ENCODE data around the gene SFXN3.
"Not testable (repeated sequence)": the region's sequence is repeated elsewhere in the genome, so short reads cannot be mapped to it uniquely, and the experiment has no call there.

Gene SFXN3

DNA sequence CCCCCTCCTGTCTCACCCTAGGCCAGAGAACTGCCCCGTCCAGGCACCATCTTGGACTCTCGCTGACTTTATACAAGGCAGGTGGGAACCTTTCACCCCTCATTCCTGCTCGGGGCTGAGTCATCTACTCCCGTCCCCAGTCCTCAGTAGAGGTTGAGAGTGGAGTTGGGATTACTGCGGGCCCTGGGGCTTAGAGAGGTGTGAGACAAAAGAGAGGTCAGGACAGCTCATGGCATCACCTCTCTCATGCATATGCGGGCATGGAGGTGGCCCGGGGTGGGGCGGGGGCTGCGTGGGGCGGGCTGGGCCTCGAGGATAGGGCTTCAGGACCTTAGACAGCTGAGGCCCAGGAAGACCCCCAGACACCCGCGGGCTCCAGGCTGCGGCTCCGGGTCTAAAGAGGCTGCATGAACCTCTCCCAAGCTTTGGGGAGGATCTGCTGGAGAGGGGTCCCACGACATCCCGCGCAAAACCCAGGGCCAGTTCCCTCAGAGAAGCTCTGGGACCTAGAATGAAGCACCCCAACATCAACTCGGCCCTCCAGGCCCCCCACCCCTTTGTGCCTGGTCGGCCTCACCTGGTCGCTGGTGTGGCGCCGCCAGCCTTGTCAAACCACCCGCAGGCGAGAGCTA lies 422 bp upstream of the SFXN3 start:
- WGBS, 2 experiments (ENCODE audit: insufficient coverage in 2 of 2), result 4 to 13% methylated on average over 14 to 20 of the region's 25 CpGs

DNA sequence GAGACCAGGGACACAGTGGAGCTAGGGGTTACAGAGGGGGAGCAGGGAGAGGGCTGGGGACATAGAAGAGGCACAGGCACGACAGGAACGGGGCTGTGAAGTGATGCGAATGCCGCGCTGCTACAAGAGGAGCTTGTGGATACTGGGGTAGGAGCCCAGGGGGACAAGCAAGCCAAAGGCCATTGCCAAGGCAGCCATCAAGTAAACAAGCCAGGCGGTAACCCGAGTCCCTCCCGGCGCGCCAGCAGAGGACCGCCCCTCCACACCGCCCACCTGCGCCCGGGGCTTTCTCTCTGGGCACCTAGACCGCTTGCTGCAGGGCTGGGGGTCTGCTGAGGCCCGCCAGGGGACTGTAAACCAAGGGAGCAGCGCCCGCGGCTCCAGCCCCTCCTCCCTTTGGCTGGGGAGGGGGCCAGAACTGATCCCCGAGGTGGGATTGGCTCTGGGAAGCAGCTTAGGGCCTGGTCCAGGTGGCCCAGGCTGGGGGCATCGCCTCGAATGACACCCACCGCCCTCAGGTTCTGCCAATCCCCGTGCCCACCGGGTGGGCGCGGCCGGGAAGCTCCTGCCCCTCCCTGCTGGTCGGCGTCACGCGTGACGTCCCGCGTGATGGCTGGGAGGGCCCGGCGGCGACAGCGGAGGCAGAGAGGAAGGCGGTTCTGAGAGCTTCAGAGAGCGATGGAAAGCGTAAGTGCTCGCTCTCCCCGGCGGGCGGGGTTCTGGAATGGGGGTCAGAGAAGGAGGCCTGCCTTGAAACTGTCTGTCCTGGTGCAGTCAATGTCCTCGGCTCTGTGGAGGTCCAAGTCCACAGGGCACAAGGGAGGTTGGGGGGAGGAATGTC lies 982 bp downstream of the SFXN3 start:
- Histone ChIP-seq H3K27ac (ENCODE audit: low read depth, low read length, severe bottlenecking) (peak overlapping the region; percentile 94), H3K4me3 (ENCODE audit: extremely low read depth, insufficient read depth, low read length, poor library complexity, severe bottlenecking) (peak overlapping the region; percentile 46), H3K36me3 (ENCODE audit: control insufficient read depth, insufficient read depth, low read length) (peaks cover 28% of the 10 kb centered on the region), H3K9me3 (ENCODE audit: control insufficient read depth, low read length) (no peaks in the 10 kb centered on the region), H3K4me1 (ENCODE audit: control insufficient read depth, insufficient read depth, low read length, poor library complexity, severe bottlenecking) (peaks cover 32% of the 10 kb centered on the region)
- WGBS, 2 experiments (ENCODE audit: insufficient coverage in 2 of 2), result 1 to 2% methylated on average over 33 to 42 of the region's 47 CpGs

More for the DNA sequence above, 422 bp upstream of the SFXN3 start:
- H3K27ac ChIP-seq (ENCODE audit: low read depth, low read length, severe bottlenecking), result no peak overlapping the region
- H3K9me3 ChIP-seq (ENCODE audit: control insufficient read depth, low read length), result no peaks in the 10 kb centered on the region
- peak overlapping the region; percentile 46 for H3K4me3 ChIP-seq (ENCODE audit: extremely low read depth, insufficient read depth, low read length, poor library complexity, severe bottlenecking)
- peaks cover 14% of the 10 kb centered on the region for H3K36me3 ChIP-seq (ENCODE audit: control insufficient read depth, insufficient read depth, low read length)
- peaks cover 32% of the 10 kb centered on the region for H3K4me1 ChIP-seq (ENCODE audit: control insufficient read depth, insufficient read depth, low read length, poor library complexity, severe bottlenecking)

- peaks cover 35% of the 10 kb centered on the region for H3K36me3 ChIP-seq (ENCODE audit: control insufficient read depth, insufficient read depth, low read length)
- no peaks in the 10 kb centered on the region for H3K9me3 ChIP-seq (ENCODE audit: control insufficient read depth, low read length)
- H3K4me1 ChIP-seq (ENCODE audit: control insufficient read depth, insufficient read depth, low read length, poor library complexity, severe bottlenecking), result peaks cover 26% of the 10 kb centered on the region
- WGBS, 2 experiments (ENCODE audit: insufficient coverage in 2 of 2), result 19 to 51% methylated on average over 2 to 6 of the region's 6 CpGs
- H3K4me3 ChIP-seq (ENCODE audit: extremely low read depth, insufficient read depth, low read length, poor library complexity, severe bottlenecking), result peak overlapping the region; percentile 46
- H3K27ac ChIP-seq (ENCODE audit: low read depth, low read length, severe bottlenecking), result peak overlapping the region; percentile 94
Measured at GRCh38 chr10:101032637-101033224, 1.7 kb downstream of the SFXN3 start.

- Histone ChIP-seq H3K9me3 (ENCODE audit: control insufficient read depth, low read length) (no peaks in the 10 kb centered on the region), H3K4me3 (ENCODE audit: extremely low read depth, insufficient read depth, low read length, poor library complexity, severe bottlenecking) (peak overlapping the region; percentile 46), H3K27ac (ENCODE audit: low read depth, low read length, severe bottlenecking) (no peak overlapping the region), H3K4me1 (ENCODE audit: control insufficient read depth, insufficient read depth, low read length, poor library complexity, severe bottlenecking) (peaks cover 29% of the 10 kb centered on the region), H3K36me3 (ENCODE audit: control insufficient read depth, insufficient read depth, low read length) (peaks cover 39% of the 10 kb centered on the region)
- no CpG with 5 or more reads among the region's 3 CpGs for WGBS, 2 experiments (ENCODE audit: insufficient coverage in 2 of 2)
Measured at GRCh38 chr10:101033276-101033675, 2.2 kb downstream of the SFXN3 start.

GRCh38 chr10:101034404-101034803 lies 3.4 kb downstream of the SFXN3 start:
- WGBS, 2 experiments (ENCODE audit: insufficient coverage in 2 of 2), result 91 to 92% methylated on average over 4 of the region's 4 CpGs
- H3K36me3 ChIP-seq (ENCODE audit: control insufficient read depth, insufficient read depth, low read length), result peaks cover 46% of the 10 kb centered on the region
- not testable (repeated sequence) for H3K9me3 ChIP-seq (ENCODE audit: control insufficient read depth, low read length); H3K27ac ChIP-seq (ENCODE audit: low read depth, low read length, severe bottlenecking); H3K4me3 ChIP-seq (ENCODE audit: extremely low read depth, insufficient read depth, low read length, poor library complexity, severe bottlenecking)
- H3K4me1 ChIP-seq (ENCODE audit: control insufficient read depth, insufficient read depth, low read length, poor library complexity, severe bottlenecking), result peaks cover 25% of the 10 kb centered on the region

- 89 to 91% methylated on average over 6 of the region's 7 CpGs for WGBS, 2 experiments (ENCODE audit: insufficient coverage in 2 of 2)
- Histone ChIP-seq H3K9me3 (ENCODE audit: control insufficient read depth, low read length) (no peaks in the 10 kb centered on the region), H3K4me1 (ENCODE audit: control insufficient read depth, insufficient read depth, low read length, poor library complexity, severe bottlenecking) (peaks cover 21% of the 10 kb centered on the region), H3K36me3 (ENCODE audit: control insufficient read depth, insufficient read depth, low read length) (peaks cover 50% of the 10 kb centered on the region), H3K4me3 (ENCODE audit: extremely low read depth, insufficient read depth, low read length, poor library complexity, severe bottlenecking) (no peak overlapping the region), H3K27ac (ENCODE audit: low read depth, low read length, severe bottlenecking) (no peak overlapping the region)
Measured at GRCh38 chr10:101035314-101035713, 4.3 kb downstream of the SFXN3 start.

DNA sequence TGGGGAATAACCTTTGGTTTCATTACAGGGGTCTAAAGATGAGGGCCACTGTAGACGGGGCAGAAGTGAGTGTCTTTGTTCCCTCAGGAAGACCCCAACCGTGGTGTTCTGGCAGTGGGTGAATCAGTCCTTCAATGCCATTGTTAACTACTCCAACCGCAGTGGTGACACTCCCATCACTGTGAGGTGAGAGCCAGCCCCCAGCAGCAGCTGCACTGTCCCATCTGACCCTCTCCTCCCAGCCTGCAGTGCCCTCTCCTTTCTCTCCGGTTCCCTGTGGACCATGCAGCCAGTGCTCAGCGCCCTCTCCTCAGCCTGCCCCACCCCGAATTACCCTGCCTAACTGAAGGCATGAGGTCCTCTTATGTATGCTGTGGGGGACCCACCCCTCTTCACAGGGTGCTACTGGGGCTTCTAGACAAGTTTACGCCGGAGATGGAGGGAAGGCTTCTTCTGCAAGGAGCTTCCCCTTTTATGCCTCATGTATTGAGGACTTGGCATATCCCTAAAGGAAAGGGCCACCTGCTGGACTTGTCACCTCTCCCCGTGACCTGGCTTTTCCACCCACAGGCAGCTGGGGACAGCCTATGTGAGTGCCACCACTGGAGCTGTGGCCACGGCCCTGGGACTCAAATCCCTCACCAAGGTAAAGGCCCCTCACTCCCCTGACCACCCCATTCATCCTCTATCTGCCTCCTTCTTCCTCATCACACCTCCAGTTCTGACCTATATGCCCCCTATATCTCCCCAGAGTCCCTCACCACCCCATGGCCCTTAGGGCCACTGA lies 5.1 kb downstream of the SFXN3 start:
- H3K4me3 ChIP-seq (ENCODE audit: extremely low read depth, insufficient read depth, low read length, poor library complexity, severe bottlenecking), result no peak overlapping the region
- no peaks in the 10 kb centered on the region for H3K9me3 ChIP-seq (ENCODE audit: control insufficient read depth, low read length)
- 76 to 79% methylated on average over 8 to 10 of the region's 10 CpGs for WGBS, 2 experiments (ENCODE audit: insufficient coverage in 2 of 2)
- H3K36me3 ChIP-seq (ENCODE audit: control insufficient read depth, insufficient read depth, low read length), result peaks cover 50% of the 10 kb centered on the region
- peaks cover 16% of the 10 kb centered on the region for H3K4me1 ChIP-seq (ENCODE audit: control insufficient read depth, insufficient read depth, low read length, poor library complexity, severe bottlenecking)
- H3K27ac ChIP-seq (ENCODE audit: low read depth, low read length, severe bottlenecking), result no peak overlapping the region

- peaks cover 50% of the 10 kb centered on the region for H3K36me3 ChIP-seq (ENCODE audit: control insufficient read depth, insufficient read depth, low read length)
- 71 to 85% methylated on average over 3 of the region's 7 CpGs for WGBS, 2 experiments (ENCODE audit: insufficient coverage in 2 of 2)
- no peak overlapping the region for H3K4me3 ChIP-seq (ENCODE audit: extremely low read depth, insufficient read depth, low read length, poor library complexity, severe bottlenecking)
- no peaks in the 10 kb centered on the region for H3K9me3 ChIP-seq (ENCODE audit: control insufficient read depth, low read length)
- no peak overlapping the region for H3K27ac ChIP-seq (ENCODE audit: low read depth, low read length, severe bottlenecking)
- H3K4me1 ChIP-seq (ENCODE audit: control insufficient read depth, insufficient read depth, low read length, poor library complexity, severe bottlenecking), result peaks cover 18% of the 10 kb centered on the region
Measured at GRCh38 chr10:101036726-101037125, 5.7 kb downstream of the SFXN3 start.

- 80 to 83% methylated on average over 4 of the region's 5 CpGs for WGBS, 2 experiments (ENCODE audit: insufficient coverage in 2 of 2)
- Histone ChIP-seq H3K4me1 (ENCODE audit: control insufficient read depth, insufficient read depth, low read length, poor library complexity, severe bottlenecking) (peaks cover 20% of the 10 kb centered on the region), H3K4me3 (ENCODE audit: extremely low read depth, insufficient read depth, low read length, poor library complexity, severe bottlenecking) (no peak overlapping the region), H3K36me3 (ENCODE audit: control insufficient read depth, insufficient read depth, low read length) (peaks cover 50% of the 10 kb centered on the region), H3K27ac (ENCODE audit: low read depth, low read length, severe bottlenecking) (no peak overlapping the region), H3K9me3 (ENCODE audit: control insufficient read depth, low read length) (no peaks in the 10 kb centered on the region)
Measured at GRCh38 chr10:101038484-101038883, 7.5 kb downstream of the SFXN3 start.

DNA sequence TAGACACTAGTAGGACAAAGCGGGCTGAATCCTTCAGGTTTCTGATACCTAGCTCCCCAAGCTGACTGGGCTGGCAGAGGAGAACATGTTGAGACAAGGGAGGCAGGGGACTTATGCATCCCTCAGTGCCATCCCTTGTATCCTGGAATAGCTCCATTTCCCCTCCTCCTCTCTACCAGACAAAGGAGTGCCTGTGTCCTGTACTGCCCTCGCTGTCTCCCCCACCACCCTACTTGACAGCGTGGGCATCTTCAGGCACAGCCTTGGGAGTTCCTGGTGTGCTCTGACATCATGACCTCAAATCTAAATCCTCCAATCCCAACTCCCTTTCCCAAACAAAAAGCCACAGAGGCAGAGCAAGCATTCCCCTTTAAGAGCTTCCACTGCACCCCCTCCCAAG lies 9.0 kb downstream of the SFXN3 start:
- WGBS, 2 experiments (ENCODE audit: insufficient coverage in 2 of 2), result 73 to 83% methylated on average over 2 of the region's 3 CpGs
- H3K4me1 ChIP-seq (ENCODE audit: control insufficient read depth, insufficient read depth, low read length, poor library complexity, severe bottlenecking), result peaks cover 17% of the 10 kb centered on the region
- H3K27ac ChIP-seq (ENCODE audit: low read depth, low read length, severe bottlenecking), result no peak overlapping the region
- no peak overlapping the region for H3K4me3 ChIP-seq (ENCODE audit: extremely low read depth, insufficient read depth, low read length, poor library complexity, severe bottlenecking)
- peaks cover 42% of the 10 kb centered on the region for H3K36me3 ChIP-seq (ENCODE audit: control insufficient read depth, insufficient read depth, low read length)
- no peaks in the 10 kb centered on the region for H3K9me3 ChIP-seq (ENCODE audit: control insufficient read depth, low read length)

All from mesodermal cell (in vitro differentiated cells).